Right lobe of liver (tissue), 4 donors: ENCODE measurements around the gene NTN4.

Experiments
- CTCF ChIP-seq, 4 donors: fragments of 200-600 bp in 3 of 4; fragments of 450-650 bp in 1 of 4; IDR thresholded peaks; one replicate each; pipeline versions ENCODE4 v1.5.1 to v1.8.0; 2016 to 2022; ENCODE audit warnings: antibody characterized with exemption in 4 of 4, mild to moderate bottlenecking in 2 of 4
- POLR2A ChIP-seq: fragments of 450-650 bp; IDR thresholded peaks from one replicate; pipeline ENCODE4 v1.6.1; 2017; ENCODE audit warnings: antibody characterized with exemption, mild to moderate bottlenecking
- donor health status: DM: no; HTN: no; CAD: no.
- donor health status: DM: no; HTN: no; CAD: no.
- donor health status: DM: no; HTN: yes; CAD: no.

GRCh38 chr12:95671265-95671664, 119.3 kb downstream of the NTN4 start:
- TF ChIP-seq CTCF (IDR thresholded peaks at IDR 0.05) (no peak), POLR2A (no peak)
